ENCODE data around the gene CMC2. TPM values are rescaled to one million over a fixed set of nuclear protein-coding genes. Genes with fewer than 3 reads are reported as not detected.

The CMC2 gene
- total RNA-seq, 3 donors from 2014 or later: 27.5 to 38.5 (median 31.5) TPM

GRCh38 chr16:80954985-80955384 lies 51.7 kb downstream of the CMC2 start:
- Histone ChIP-seq H3K27ac (no peak overlapping the region), H3K4me3 (no peak overlapping the region), H3K4me1 (no peaks in the 10 kb centered on the region), H3K9me3 (peaks cover 17 to 37% of the 10 kb centered on the region in 2 donors), H3K36me3 (no peaks in the 10 kb centered on the region), H3K27me3 (no peaks in the 10 kb centered on the region)
- DNase-seq (ENCODE audit: low spot score in 2 of 2): no peak
- intact Hi-C loops (cut with DNase I; ENCODE audit: low total_unique reads): no loop called here
- TF ChIP-seq CTCF (IDR thresholded peaks at IDR 0.05) (no peak), POLR2A (IDR thresholded peaks at IDR 0.05) (no peak), POLR2AphosphoS5 (IDR thresholded peaks at IDR 0.05) (no peak)

GRCh38 chr16:80948886-80949493 lies 57.7 kb downstream of the CMC2 start:
- no peak overlapping the region for H3K4me3 ChIP-seq
- H3K9me3 ChIP-seq: peaks cover 0 to 4% of the 10 kb centered on the region in 2 donors
- TF ChIP-seq CTCF (IDR thresholded peaks at IDR 0.05) (no peak), POLR2A (IDR thresholded peaks at IDR 0.05) (no peak), POLR2AphosphoS5 (IDR thresholded peaks at IDR 0.05) (no peak)
- no peak overlapping the region for H3K27ac ChIP-seq
- no peaks in the 10 kb centered on the region for H3K36me3 ChIP-seq
- no peak for DNase-seq (ENCODE audit: low spot score in 2 of 2)
- intact Hi-C loops (cut with DNase I; ENCODE audit: low total_unique reads): no loop called here
- H3K4me1 ChIP-seq: no peaks in the 10 kb centered on the region
- H3K27me3 ChIP-seq: no peaks in the 10 kb centered on the region

GRCh38 chr16:80947708-80948625 lies 58.7 kb downstream of the CMC2 start:
- no peak for TF ChIP-seq POLR2AphosphoS5 (IDR thresholded peaks at IDR 0.05)
- no peak for TF ChIP-seq CTCF (IDR thresholded peaks at IDR 0.05)
- no peak for TF ChIP-seq POLR2A (IDR thresholded peaks at IDR 0.05)
- Histone ChIP-seq H3K27ac (no peak overlapping the region), H3K9me3 (peaks cover 0 to 4% of the 10 kb centered on the region in 2 donors), H3K4me3 (no peak overlapping the region), H3K4me1 (no peaks in the 10 kb centered on the region), H3K27me3 (no peaks in the 10 kb centered on the region), H3K36me3 (no peaks in the 10 kb centered on the region)
- intact Hi-C loops (cut with DNase I; ENCODE audit: low total_unique reads): no loop called here
- DNase-seq (ENCODE audit: low spot score in 2 of 2): no peak

GRCh38 chr16:80947239-80947638 lies 59.4 kb downstream of the CMC2 start:
- TF ChIP-seq CTCF (IDR thresholded peaks at IDR 0.05): no peak
- TF ChIP-seq POLR2A (IDR thresholded peaks at IDR 0.05): no peak
- no peak for TF ChIP-seq POLR2AphosphoS5 (IDR thresholded peaks at IDR 0.05)

GRCh38 chr16:80946481-80946880 lies 60.2 kb downstream of the CMC2 start:
- Histone ChIP-seq H3K4me3 (no peak overlapping the region), H3K27me3 (no peaks in the 10 kb centered on the region), H3K27ac (peak overlapping the region in 1 of 2 donors; percentile 19), H3K9me3 (no peaks in the 10 kb centered on the region), H3K36me3 (no peaks in the 10 kb centered on the region), H3K4me1 (no peaks in the 10 kb centered on the region)
- TF ChIP-seq CTCF (IDR thresholded peaks at IDR 0.05) (no peak), POLR2AphosphoS5 (IDR thresholded peaks at IDR 0.05) (no peak), POLR2A (IDR thresholded peaks at IDR 0.05) (no peak)
- DNase-seq (ENCODE audit: low spot score in 2 of 2): no peak
- intact Hi-C loops (cut with DNase I; ENCODE audit: low total_unique reads): no loop called here

More at GRCh38 chr16:80947239-80947638, 59.4 kb downstream of the CMC2 start:
- H3K9me3 ChIP-seq: peaks cover 0 to 3% of the 10 kb centered on the region in 2 donors
- H3K4me3 ChIP-seq: no peak overlapping the region
- no peaks in the 10 kb centered on the region for H3K4me1 ChIP-seq
- no peak for DNase-seq (ENCODE audit: low spot score in 2 of 2)
- H3K27me3 ChIP-seq: no peaks in the 10 kb centered on the region
- H3K36me3 ChIP-seq: no peaks in the 10 kb centered on the region
- H3K27ac ChIP-seq: no peak overlapping the region
- intact Hi-C loops (cut with DNase I; ENCODE audit: low total_unique reads): no loop called here

Data from breast epithelium (tissue), 4 donors.